Measurements from ENCODE around the gene THAP5. TPM values are rescaled to one million over a fixed set of nuclear protein-coding genes. Genes with fewer than 3 reads are reported as not detected.

Gene THAP5
- total RNA-seq, 4 donors from 2014 or later, result 12.8 to 27.2 (median 19.8) TPM

DNA sequence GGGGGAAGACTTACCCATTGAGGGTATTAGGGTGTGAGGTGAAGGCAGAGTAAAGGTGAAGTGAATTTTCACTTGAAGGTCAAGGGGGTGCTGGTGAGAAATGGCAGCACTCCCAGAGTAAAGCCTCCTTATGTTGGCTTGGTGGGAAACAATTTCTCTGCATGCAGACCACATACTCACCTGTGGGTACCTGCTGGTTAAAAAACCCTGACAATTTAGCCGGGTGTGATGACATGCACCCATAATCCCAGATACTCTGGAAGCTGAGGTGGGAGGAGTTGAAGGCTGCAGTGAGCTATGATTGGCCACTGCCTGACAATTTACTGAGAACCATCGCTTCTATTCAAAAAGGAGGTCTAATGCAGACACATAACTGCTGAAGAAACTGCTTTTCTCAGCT lies 5.7 kb upstream of the THAP5 start:
- TF ChIP-seq, protein P1, sequence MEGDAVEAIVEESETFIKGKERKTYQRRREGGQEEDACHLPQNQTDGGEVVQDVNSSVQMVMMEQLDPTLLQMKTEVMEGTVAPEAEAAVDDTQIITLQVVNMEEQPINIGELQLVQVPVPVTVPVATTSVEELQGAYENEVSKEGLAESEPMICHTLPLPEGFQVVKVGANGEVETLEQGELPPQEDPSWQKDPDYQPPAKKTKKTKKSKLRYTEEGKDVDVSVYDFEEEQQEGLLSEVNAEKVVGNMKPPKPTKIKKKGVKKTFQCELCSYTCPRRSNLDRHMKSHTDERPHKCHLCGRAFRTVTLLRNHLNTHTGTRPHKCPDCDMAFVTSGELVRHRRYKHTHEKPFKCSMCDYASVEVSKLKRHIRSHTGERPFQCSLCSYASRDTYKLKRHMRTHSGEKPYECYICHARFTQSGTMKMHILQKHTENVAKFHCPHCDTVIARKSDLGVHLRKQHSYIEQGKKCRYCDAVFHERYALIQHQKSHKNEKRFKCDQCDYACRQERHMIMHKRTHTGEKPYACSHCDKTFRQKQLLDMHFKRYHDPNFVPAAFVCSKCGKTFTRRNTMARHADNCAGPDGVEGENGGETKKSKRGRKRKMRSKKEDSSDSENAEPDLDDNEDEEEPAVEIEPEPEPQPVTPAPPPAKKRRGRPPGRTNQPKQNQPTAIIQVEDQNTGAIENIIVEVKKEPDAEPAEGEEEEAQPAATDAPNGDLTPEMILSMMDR (IDR thresholded peaks at IDR 0.05), result no peak
- TF ChIP-seq POLR2AphosphoS5 (IDR thresholded peaks at IDR 0.05), result no peak
- TF ChIP-seq POLR2A (IDR thresholded peaks at IDR 0.05), result no peak
- no peak for TF ChIP-seq EP300 (IDR thresholded peaks at IDR 0.05)
- no peaks in the 10 kb centered on the region for H3K27me3 ChIP-seq
- peaks cover 15% of the 10 kb centered on the region for H3K4me1 ChIP-seq
- WGBS, result 63% methylated on average over 2 of the region's 2 CpGs
- H3K27ac ChIP-seq, result no peak overlapping the region
- H3K36me3 ChIP-seq, result peaks cover 28% of the 10 kb centered on the region
- H3K4me3 ChIP-seq, result no peak overlapping the region
- DNase-seq (ENCODE audit: low spot score in 2 of 2), result no peak
- H3K9me3 ChIP-seq, result no peaks in the 10 kb centered on the region

DNA sequence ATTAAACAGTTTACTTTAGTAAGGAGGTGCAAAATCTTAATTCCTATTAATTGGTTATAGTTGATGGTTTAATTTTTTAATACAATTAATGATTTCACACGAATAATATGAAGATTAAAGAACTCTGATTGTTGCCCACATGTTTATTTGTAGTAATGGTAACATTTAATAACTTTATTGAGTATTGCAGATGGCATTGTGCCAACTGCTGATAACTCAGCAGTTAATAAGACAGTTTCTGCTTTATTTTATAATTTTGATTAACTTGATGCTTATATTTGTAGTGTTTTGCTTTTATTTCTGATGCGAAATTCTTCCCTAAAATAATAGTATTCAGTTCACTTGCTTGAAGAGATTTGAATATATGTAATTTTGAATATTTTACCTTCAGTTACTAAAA lies 3.0 kb upstream of the THAP5 start:
- no peak overlapping the region for H3K27ac ChIP-seq
- peaks cover 25% of the 10 kb centered on the region for H3K4me1 ChIP-seq
- DNase-seq (ENCODE audit: low spot score in 2 of 2), result no peak
- H3K9me3 ChIP-seq, result no peaks in the 10 kb centered on the region
- H3K4me3 ChIP-seq, result no peak overlapping the region
- WGBS, result 94% methylated on average over 2 of the region's 2 CpGs
- H3K27me3 ChIP-seq, result no peaks in the 10 kb centered on the region
- peaks cover 18% of the 10 kb centered on the region for H3K36me3 ChIP-seq
- TF ChIP-seq, protein P1 (IDR thresholded peaks at IDR 0.05), result no peak

DNA sequence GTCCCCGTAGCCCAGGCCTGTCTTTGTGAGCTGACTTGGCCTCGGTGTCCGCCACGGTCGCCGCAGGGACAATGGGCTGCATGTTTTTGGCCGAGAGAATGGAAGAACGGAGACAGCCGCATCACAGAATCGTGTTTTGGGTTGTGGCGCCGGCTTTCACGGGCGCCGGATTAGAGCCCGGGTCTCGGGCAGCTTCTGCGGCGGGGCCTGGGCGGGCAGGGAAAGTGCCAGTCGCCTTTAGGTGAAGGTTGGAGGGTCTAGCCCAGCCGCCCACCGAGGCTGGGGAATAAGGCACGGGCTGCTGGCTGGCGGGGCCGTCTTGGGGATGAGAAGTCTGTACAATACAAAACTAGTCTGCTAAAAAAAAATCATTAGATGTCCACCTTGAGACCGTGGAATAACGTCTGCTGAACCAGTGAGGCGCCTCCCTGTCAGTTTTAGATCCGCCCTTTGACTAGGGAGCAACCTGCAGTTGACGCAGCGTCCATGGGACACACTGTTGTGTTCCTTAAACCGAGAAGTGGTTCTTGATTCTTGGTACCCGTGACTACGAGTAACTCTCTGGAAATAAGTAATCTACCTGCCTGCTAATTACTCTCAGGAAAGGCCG lies 745 bp upstream of the THAP5 start:
- Histone ChIP-seq H3K27me3 (no peaks in the 10 kb centered on the region), H3K4me1 (peaks cover 25% of the 10 kb centered on the region), H3K9me3 (no peaks in the 10 kb centered on the region), H3K4me3 (peak overlapping the region; percentile 93), H3K27ac (peak overlapping the region; percentile 99), H3K36me3 (peaks cover 18% of the 10 kb centered on the region)
- DNase-seq (ENCODE audit: low spot score in 2 of 2), result peak; percentile 74 to 79
- WGBS, result under 1% methylated on average over 29 of the region's 36 CpGs
- TF ChIP-seq POLR2A (IDR thresholded peaks at IDR 0.05) (no peak), POLR2AphosphoS5 (IDR thresholded peaks at IDR 0.05) (no peak), EP300 (IDR thresholded peaks at IDR 0.05) (no peak)
- TF ChIP-seq, protein P1 (IDR thresholded peaks at IDR 0.05), result no peak

DNA sequence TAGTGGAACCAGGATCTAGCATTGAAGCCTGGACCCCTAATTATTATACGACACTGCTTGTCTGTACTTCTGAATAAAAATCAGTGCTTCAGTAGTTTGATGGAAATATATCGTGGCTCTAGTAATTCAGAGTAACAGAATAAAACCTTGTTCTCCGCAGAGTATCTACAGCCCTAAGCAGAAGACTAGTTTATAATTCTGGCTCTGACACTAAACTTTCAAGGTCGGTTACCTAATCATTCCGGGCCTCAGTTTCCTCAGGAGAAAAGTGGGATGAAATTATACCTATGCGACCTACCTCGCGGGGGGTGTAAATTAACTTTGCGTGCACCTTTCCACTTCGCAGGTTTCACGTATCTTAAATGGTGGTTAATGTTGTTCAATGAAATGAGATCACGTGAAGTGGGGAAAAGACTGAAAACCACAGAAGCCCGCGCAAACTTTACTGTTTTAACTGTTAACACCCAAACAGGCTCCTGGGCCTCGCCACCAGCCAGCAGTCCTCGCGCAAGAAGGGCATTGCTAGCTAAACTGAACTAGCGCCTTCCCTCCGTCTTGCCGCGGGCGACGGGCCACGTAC lies 615 bp downstream of the THAP5 start:
- peak overlapping the region; percentile 99 for H3K27ac ChIP-seq
- no peaks in the 10 kb centered on the region for H3K9me3 ChIP-seq
- no peaks in the 10 kb centered on the region for H3K27me3 ChIP-seq
- 17% methylated on average over 22 of the region's 24 CpGs for WGBS
- TF ChIP-seq POLR2AphosphoS5 (IDR thresholded peaks at IDR 0.05) (no peak), EP300 (IDR thresholded peaks at IDR 0.05) (no peak), POLR2A (IDR thresholded peaks at IDR 0.05) (no peak)
- TF ChIP-seq, protein P1 (IDR thresholded peaks at IDR 0.05), result no peak
- peaks cover 25% of the 10 kb centered on the region for H3K4me1 ChIP-seq
- peaks cover 18% of the 10 kb centered on the region for H3K36me3 ChIP-seq
- no peak for DNase-seq (ENCODE audit: low spot score in 2 of 2)
- H3K4me3 ChIP-seq, result peak overlapping the region; percentile 93

DNA sequence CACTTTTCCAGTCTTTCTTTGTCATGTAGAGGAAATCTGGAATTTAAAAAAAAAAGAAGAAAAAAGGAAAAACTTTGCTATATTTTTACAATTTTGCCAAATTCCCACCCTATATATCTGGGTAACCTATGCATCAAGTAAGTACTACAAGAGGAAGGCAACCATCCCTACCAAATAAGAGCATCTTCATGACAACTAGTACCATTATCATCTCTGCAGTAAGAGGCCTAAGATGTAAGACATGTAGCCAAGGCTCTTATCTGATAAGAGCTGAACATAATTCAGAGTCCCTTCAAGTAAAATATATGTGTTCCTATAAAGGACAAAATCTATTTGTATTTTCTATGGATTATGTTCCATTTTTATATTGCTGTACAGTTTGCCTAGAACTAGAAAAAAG lies 3.5 kb downstream of the THAP5 start:
- TF ChIP-seq, protein P1 (IDR thresholded peaks at IDR 0.05), result no peak
- TF ChIP-seq POLR2AphosphoS5 (IDR thresholded peaks at IDR 0.05), result no peak
- TF ChIP-seq EP300 (IDR thresholded peaks at IDR 0.05), result no peak
- TF ChIP-seq POLR2A (IDR thresholded peaks at IDR 0.05), result no peak
- no peak for DNase-seq (ENCODE audit: low spot score in 2 of 2)
- no peaks in the 10 kb centered on the region for H3K9me3 ChIP-seq
- H3K27me3 ChIP-seq, result no peaks in the 10 kb centered on the region
- H3K4me3 ChIP-seq, result no peak overlapping the region
- H3K36me3 ChIP-seq, result peaks cover 10% of the 10 kb centered on the region
- peaks cover 15% of the 10 kb centered on the region for H3K4me1 ChIP-seq
- H3K27ac ChIP-seq, result no peak overlapping the region
